A549 (cell line): ENCODE results near the gene CIART.
"Not testable (repeated sequence)": the region's sequence is repeated elsewhere in the genome, so short reads cannot be mapped to it uniquely, and the experiment has no call there.

ENCODE experiments used
- BHLHE40 ChIP-seq: IDR thresholded peaks from 2 replicates; pipeline ENCODE4 v1.6.1; 2012; ENCODE audit warnings: low read depth, low read length, inconsistent platforms
- CTCF ChIP-seq: fragments of >200 bp; sonication (Bioruptor Twin); formaldehyde crosslinking; IDR thresholded peaks from 3 replicates; pipeline ENCODE4 v1.5.1; 2016
- HDAC2 ChIP-seq: fragments of 200-600 bp; sonication (generic); IDR thresholded peaks from 2 replicates; pipeline ENCODE4 v1.6.1; 2016
- JUN ChIP-seq, 2 experiments: fragments of >200 bp; sonication (Bioruptor Twin); formaldehyde crosslinking; IDR thresholded peaks; 2 replicates in 1 of 2; 3 replicates in 1 of 2; pipeline ENCODE4 v1.6.1; 2016 to 2017
- MAFK ChIP-seq: fragments of 450-650 bp; IDR thresholded peaks from 2 replicates; pipeline ENCODE4 v1.6.1; 2014; ENCODE audit not compliant: partially characterized antibody
- NFE2L2 ChIP-seq: fragments of 150-350 bp; conservative IDR thresholded peaks from 2 replicates; pipeline ENCODE4 v1.6.1; 2014; ENCODE audit warnings: low read length
- POLR2A ChIP-seq: IDR thresholded peaks from 2 replicates; pipeline ENCODE4 v1.6.1; 2012; ENCODE audit warnings: mild to moderate bottlenecking, low read length
- RAD21 ChIP-seq, 2 experiments: fragments of >200 bp in 1 of 2; sonication (Bioruptor Twin) in 1 of 2; formaldehyde crosslinking in 1 of 2; IDR thresholded peaks in 1 of 2; conservative IDR thresholded peaks in 1 of 2; 2 replicates in 1 of 2; 3 replicates in 1 of 2; pipeline ENCODE4 v1.6.1; 2012 to 2018; ENCODE audit warnings: inconsistent platforms in 1 of 2
- RNF2 ChIP-seq: fragments of 200-600 bp; sonication (generic); IDR thresholded peaks from 2 replicates; pipeline ENCODE4 v1.6.1; 2016; ENCODE audit warnings: low read depth, mild to moderate bottlenecking, antibody characterized with exemption, moderate library complexity, borderline replicate concordance
- SREBF2 ChIP-seq: fragments of 450-650 bp; IDR thresholded peaks from 2 replicates; pipeline ENCODE4 v1.6.1; 2014; ENCODE audit warnings: mild to moderate bottlenecking, moderate library complexity
- TP53 ChIP-seq: fragments of 250-450 bp; sonication (Bioruptor Pico); IDR thresholded peaks from 2 replicates; pipeline ENCODE4 v1.5.0; 2021; ENCODE audit warnings: mild to moderate bottlenecking, moderate library complexity
- TF ChIP-seq, protein P1 (sequence below): fragments of 200-600 bp; sonication (generic); IDR thresholded peaks from 2 replicates; pipeline ENCODE4 v1.6.1; 2016; ENCODE audit warnings: antibody characterized with exemption, mild to moderate bottlenecking, moderate library complexity
- TF ChIP-seq, protein P2 (sequence below): IDR thresholded peaks from 2 replicates; pipeline ENCODE4 v1.6.1; 2012

- not testable (repeated sequence) for TF ChIP-seq TP53; POLR2A; CTCF; RAD21 (conservative IDR thresholded peaks at IDR 0.05 in 1 of 2, IDR thresholded peaks at IDR 0.05 in 1 of 2); MAFK; NFE2L2; RNF2; SREBF2; BHLHE40; HDAC2
- TF ChIP-seq, protein P1, sequence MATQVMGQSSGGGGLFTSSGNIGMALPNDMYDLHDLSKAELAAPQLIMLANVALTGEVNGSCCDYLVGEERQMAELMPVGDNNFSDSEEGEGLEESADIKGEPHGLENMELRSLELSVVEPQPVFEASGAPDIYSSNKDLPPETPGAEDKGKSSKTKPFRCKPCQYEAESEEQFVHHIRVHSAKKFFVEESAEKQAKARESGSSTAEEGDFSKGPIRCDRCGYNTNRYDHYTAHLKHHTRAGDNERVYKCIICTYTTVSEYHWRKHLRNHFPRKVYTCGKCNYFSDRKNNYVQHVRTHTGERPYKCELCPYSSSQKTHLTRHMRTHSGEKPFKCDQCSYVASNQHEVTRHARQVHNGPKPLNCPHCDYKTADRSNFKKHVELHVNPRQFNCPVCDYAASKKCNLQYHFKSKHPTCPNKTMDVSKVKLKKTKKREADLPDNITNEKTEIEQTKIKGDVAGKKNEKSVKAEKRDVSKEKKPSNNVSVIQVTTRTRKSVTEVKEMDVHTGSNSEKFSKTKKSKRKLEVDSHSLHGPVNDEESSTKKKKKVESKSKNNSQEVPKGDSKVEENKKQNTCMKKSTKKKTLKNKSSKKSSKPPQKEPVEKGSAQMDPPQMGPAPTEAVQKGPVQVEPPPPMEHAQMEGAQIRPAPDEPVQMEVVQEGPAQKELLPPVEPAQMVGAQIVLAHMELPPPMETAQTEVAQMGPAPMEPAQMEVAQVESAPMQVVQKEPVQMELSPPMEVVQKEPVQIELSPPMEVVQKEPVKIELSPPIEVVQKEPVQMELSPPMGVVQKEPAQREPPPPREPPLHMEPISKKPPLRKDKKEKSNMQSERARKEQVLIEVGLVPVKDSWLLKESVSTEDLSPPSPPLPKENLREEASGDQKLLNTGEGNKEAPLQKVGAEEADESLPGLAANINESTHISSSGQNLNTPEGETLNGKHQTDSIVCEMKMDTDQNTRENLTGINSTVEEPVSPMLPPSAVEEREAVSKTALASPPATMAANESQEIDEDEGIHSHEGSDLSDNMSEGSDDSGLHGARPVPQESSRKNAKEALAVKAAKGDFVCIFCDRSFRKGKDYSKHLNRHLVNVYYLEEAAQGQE, result not testable (repeated sequence)
- TF ChIP-seq, protein P2, sequence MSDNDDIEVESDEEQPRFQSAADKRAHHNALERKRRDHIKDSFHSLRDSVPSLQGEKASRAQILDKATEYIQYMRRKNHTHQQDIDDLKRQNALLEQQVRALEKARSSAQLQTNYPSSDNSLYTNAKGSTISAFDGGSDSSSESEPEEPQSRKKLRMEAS, result not testable (repeated sequence)
- 0 out of 5 replicates have a peak, but pooled peaks of 1 of the 2 experiments have one; percentile 19 for TF ChIP-seq JUN (IDR thresholded peaks at IDR 0.05)
Observed at GRCh38 chr1:150308585-150308984, 26.2 kb downstream of the CIART start.
